IPS-NIHi7 (cell line): ENCODE data around the gene GPA33.
A peak's percentile ranks its signal among the peaks of the same experiment; 100 is the strongest.
"Not testable (repeated sequence)": the region's sequence is repeated elsewhere in the genome, so short reads cannot be mapped to it uniquely, and the experiment has no call there.

ENCODE experiments used
- DNase-seq: peaks from one replicate; pipeline ENCODE4 v3.0.0; 2012; ENCODE audit warnings: mixed read lengths; ENCODE audit errors: extremely low spot score

The GPA33 gene

GRCh38 chr1:167057241-167057688 is 32.9 kb downstream of the GPA33 start:
- DNase-seq, result peak; percentile 63

GRCh38 chr1:167056529-167057231 is 33.5 kb downstream of the GPA33 start:
- no peak for DNase-seq

- DNase-seq, result no peak
Measured at GRCh38 chr1:167054946-167055630, 35.1 kb downstream of the GPA33 start.

- DNase-seq, result no peak
Measured at GRCh38 chr1:167054531-167054930, 35.6 kb downstream of the GPA33 start.

GRCh38 chr1:167052389-167052788 is 37.8 kb downstream of the GPA33 start:
- peak; percentile 86 for DNase-seq

GRCh38 chr1:167051907-167052306 is 38.3 kb downstream of the GPA33 start:
- DNase-seq, result no peak

- DNase-seq, result peak; percentile 47
Measured at GRCh38 chr1:167043752-167044488, 46.3 kb downstream of the GPA33 start.

GRCh38 chr1:167033646-167034045 is 56.5 kb downstream of the GPA33 start:
- no peak for DNase-seq

GRCh38 chr1:167029553-167029952 is 60.6 kb downstream of the GPA33 start:
- not testable (repeated sequence) for DNase-seq

GRCh38 chr1:167022384-167022783 is 67.8 kb downstream of the GPA33 start:
- DNase-seq, result no peak

GRCh38 chr1:167016100-167016750 is 74.0 kb downstream of the GPA33 start:
- DNase-seq, result no peak

GRCh38 chr1:167013108-167013929 is 76.9 kb downstream of the GPA33 start:
- DNase-seq, result no peak

- no peak for DNase-seq
Measured at GRCh38 chr1:167012570-167012969, 77.6 kb downstream of the GPA33 start.

- no peak for DNase-seq
Measured at GRCh38 chr1:167011560-167012191, 78.5 kb downstream of the GPA33 start.

- DNase-seq, result no peak
Measured at GRCh38 chr1:167003711-167004110, 86.5 kb downstream of the GPA33 start.
